Measurements from ENCODE around the gene PCDHGA6. TPM values are rescaled to one million over a fixed set of nuclear protein-coding genes. Genes with fewer than 3 reads are reported as not detected.
"Not testable (repeated sequence)": the region's sequence is repeated elsewhere in the genome, so short reads cannot be mapped to it uniquely, and the experiment has no call there.

The PCDHGA6 gene
- total RNA-seq, 4 donors from 2014 or later: 5.6 to 7.3 (median 5.8) TPM

DNA sequence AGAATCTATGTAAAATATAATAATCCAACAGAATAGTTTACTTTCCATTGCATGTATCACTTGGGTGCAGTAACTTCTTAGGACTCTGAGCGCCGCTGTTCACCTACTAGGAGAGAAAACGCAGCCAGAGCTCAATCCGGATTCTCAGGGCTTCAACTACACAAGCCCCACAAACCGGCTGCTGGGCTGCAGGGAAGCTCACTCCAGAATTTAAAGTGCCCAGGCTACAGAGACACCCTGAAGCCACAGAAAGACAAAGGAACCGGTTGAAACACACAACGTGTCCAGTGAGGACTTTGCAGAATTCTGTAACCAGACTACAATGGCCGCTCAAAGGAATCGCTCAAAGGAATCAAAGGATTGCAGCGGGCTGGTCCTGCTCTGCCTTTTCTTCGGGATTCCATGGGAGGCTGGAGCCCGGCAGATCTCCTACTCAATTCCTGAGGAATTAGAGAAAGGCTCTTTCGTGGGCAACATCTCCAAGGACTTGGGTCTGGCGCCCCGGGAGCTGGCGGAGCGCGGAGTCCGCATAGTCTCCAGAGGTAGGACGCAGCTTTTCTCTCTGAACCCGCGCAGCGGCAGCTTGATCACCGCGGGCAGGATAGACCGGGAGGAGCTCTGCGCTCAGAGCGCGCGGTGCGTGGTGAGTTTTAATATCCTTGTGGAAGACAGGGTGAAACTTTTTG lies 39.3 kb downstream of the PCDHGA6 start, which contains the start of gene PCDHGA10:
Gene PCDHGA10, plus strand, starts transcription at position 134 of the 686 bp plus-strand sequence. Its CDS starts 189 bp downstream, at position 323.
- no peaks in the 10 kb centered on the region for H3K4me1 ChIP-seq
- peak; percentile 59 to 62 for DNase-seq
- TF ChIP-seq POLR2A (IDR thresholded peaks at IDR 0.05): no peak
- TF ChIP-seq, protein P1, sequence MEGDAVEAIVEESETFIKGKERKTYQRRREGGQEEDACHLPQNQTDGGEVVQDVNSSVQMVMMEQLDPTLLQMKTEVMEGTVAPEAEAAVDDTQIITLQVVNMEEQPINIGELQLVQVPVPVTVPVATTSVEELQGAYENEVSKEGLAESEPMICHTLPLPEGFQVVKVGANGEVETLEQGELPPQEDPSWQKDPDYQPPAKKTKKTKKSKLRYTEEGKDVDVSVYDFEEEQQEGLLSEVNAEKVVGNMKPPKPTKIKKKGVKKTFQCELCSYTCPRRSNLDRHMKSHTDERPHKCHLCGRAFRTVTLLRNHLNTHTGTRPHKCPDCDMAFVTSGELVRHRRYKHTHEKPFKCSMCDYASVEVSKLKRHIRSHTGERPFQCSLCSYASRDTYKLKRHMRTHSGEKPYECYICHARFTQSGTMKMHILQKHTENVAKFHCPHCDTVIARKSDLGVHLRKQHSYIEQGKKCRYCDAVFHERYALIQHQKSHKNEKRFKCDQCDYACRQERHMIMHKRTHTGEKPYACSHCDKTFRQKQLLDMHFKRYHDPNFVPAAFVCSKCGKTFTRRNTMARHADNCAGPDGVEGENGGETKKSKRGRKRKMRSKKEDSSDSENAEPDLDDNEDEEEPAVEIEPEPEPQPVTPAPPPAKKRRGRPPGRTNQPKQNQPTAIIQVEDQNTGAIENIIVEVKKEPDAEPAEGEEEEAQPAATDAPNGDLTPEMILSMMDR (IDR thresholded peaks at IDR 0.05): peak in 5 of 6 experiments; percentile 20 to 51 (median 44)
- no peaks in the 10 kb centered on the region for H3K36me3 ChIP-seq
- WGBS, 2 donors: 21 to 25% methylated on average over 31 of the region's 31 CpGs
- intact Hi-C loops (cut with DNase I): no loop called here
- H3K9me3 ChIP-seq: peaks cover 6% of the 10 kb centered on the region
- H3K4me3 ChIP-seq (replicated peaks in 1 of 3): peak within 1 kb of the TSS in 2 of 3 donors; percentile 3 to 15
- no peaks in the 10 kb centered on the region for H3K27me3 ChIP-seq
- peak within 1 kb of the TSS in 1 of 3 donors; percentile 1 for H3K27ac ChIP-seq

DNA sequence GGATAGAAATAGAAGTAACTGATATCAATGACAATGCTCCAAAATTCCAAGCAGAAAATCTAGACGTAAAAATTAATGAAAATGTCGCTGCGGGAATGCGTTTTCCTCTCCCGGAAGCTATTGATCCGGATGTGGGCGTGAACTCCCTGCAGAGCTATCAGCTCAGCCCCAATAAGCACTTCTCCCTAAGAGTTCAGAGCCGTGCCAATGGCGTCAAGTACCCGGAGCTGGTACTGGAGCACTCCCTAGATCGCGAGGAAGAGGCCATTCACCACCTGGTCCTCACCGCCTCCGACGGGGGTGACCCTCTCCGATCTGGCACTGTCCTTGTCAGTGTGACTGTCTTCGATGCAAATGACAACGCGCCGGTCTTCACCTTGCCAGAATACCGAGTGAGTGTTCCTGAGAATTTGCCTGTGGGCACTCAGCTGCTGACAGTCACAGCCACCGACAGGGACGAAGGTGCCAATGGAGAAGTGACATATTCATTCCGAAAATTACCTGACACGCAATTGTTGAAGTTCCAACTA lies 39.9 kb downstream of the PCDHGA6 start:
- intact Hi-C loops (cut with DNase I): no loop called here
- no peak for DNase-seq
- H3K9me3 ChIP-seq: peaks cover 6% of the 10 kb centered on the region
- no peaks in the 10 kb centered on the region for H3K4me1 ChIP-seq
- peak overlapping the region in 2 of 3 donors; percentile 3 to 15 for H3K4me3 ChIP-seq (replicated peaks in 1 of 3)
- no peaks in the 10 kb centered on the region for H3K36me3 ChIP-seq
- no peaks in the 10 kb centered on the region for H3K27me3 ChIP-seq
- 22 to 27% methylated on average over 22 to 24 of the region's 25 CpGs for WGBS, 2 donors
- H3K27ac ChIP-seq: peak overlapping the region in 1 of 3 donors; percentile 1
- TF ChIP-seq POLR2A (IDR thresholded peaks at IDR 0.05): no peak
- TF ChIP-seq, protein P1 (IDR thresholded peaks at IDR 0.05): no peak

- not testable (repeated sequence) for H3K27me3 ChIP-seq; H3K4me3 ChIP-seq (replicated peaks in 1 of 3); H3K27ac ChIP-seq; H3K36me3 ChIP-seq; H3K4me1 ChIP-seq; DNase-seq; H3K9me3 ChIP-seq
- 27 to 36% methylated on average over 3 to 18 of the region's 46 CpGs for WGBS, 2 donors
- intact Hi-C loops (cut with DNase I): loop anchor here (5.0 kb wide), 1 partner anchor 143 kb away; no protein-coding TSS in a partner anchor
Observed at GRCh38 chr5:141414548-141415274, 41.0 kb downstream of the PCDHGA6 start.

GRCh38 chr5:141415275-141415618 lies 41.6 kb downstream of the PCDHGA6 start:
- not testable (repeated sequence) for H3K4me1 ChIP-seq; H3K36me3 ChIP-seq; H3K27ac ChIP-seq; DNase-seq; H3K27me3 ChIP-seq; H3K9me3 ChIP-seq; H3K4me3 ChIP-seq (replicated peaks in 1 of 3)
- 26 to 28% methylated on average over 14 to 24 of the region's 24 CpGs for WGBS, 2 donors
- intact Hi-C loops (cut with DNase I): loop anchor here (5.0 kb wide), 1 partner anchor 142 kb away; no protein-coding TSS in a partner anchor

GRCh38 chr5:141417494-141418172 lies 43.9 kb downstream of the PCDHGA6 start, which contains the start of gene PCDHGB7:
TSS of gene PCDHGB7 (plus strand) at chr5:141417677. CDS start at chr5:141417860, 183 bp downstream.
- H3K27ac ChIP-seq: peak within 1 kb of the TSS in 1 of 3 donors; percentile 41
- H3K4me3 ChIP-seq (replicated peaks in 1 of 3): peak within 1 kb of the TSS in 1 of 3 donors; percentile 19

More at GRCh38 chr5:141417494-141418172, 43.9 kb downstream of the PCDHGA6 start, which contains the start of gene PCDHGB7:
- 8 to 9% methylated on average over 33 to 35 of the region's 47 CpGs for WGBS, 2 donors
- H3K9me3 ChIP-seq, H3K27me3 ChIP-seq, H3K4me1 ChIP-seq, H3K36me3 ChIP-seq: not testable (repeated sequence)
- TF ChIP-seq, protein P1 (IDR thresholded peaks at IDR 0.05): peak; percentile 42 to 73 (median 64)
- intact Hi-C loops (cut with DNase I): loop anchor here (5.0 kb wide), 1 partner anchor 140 kb away; no protein-coding TSS in a partner anchor
- peak; percentile 78 to 81 for DNase-seq

All from thyroid gland (tissue), 4 donors.